HG03095 (cell line): Measurements from ENCODE around the gene MAGED2.
"Not testable (repeated sequence)": the region's sequence is repeated elsewhere in the genome, so short reads cannot be mapped to it uniquely, and the experiment has no call there.

ENCODE experiments used
- ATAC-seq: cut with Tn5 transposase; IDR thresholded peaks from one replicate; pipeline ENCODE4 v1.9.1; 2021; ENCODE audit warnings: moderate library complexity; ENCODE audit not compliant: unreplicated experiment

The MAGED2 gene

GRCh38 chrX:54818221-54818620, 10.7 kb downstream of the MAGED2 start:
- ATAC-seq = no peak

DNA sequence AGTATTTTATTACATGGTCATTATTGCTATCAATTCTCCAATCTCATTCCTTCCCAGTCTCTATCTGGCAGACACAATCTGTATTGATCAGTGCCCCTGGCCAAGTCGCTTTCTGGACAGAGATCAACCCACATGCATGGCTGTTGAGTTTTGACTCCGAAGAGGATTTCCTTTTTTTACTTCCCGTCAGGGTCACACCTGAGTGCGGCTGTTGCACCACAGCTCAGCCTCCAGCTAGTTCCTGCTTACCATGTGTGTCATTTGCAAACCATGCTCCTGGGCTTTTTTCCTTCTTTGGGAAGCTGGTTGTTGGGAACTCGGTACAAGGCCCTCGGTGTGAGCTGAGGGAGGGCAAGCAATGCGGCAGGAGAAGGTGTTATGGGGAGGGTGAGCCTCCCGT, 11.7 kb downstream of the MAGED2 start:
- ATAC-seq = no peak

- ATAC-seq = no peak
Observed at GRCh38 chrX:54820737-54821136, 13.2 kb downstream of the MAGED2 start.

DNA sequence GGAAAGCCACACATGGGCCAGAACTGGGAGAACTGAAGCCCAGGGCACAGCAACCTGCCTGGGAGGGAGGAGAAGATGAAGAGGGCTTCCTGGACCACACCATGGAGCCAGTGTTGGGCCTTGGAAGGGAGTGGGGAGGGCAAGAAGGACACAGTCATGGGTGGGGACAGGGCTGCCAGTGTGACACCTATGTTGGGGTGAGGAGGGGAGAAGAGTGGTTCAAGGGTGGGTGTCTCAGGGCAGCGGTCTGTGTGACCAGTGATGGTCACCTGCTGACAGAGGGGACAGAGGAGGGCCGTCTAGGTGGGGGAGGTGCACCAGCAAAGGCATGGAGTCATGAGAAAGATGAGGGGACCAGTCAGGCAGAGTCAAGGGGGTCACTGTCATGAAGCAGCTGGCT, 13.8 kb downstream of the MAGED2 start:
- ATAC-seq = no peak

DNA sequence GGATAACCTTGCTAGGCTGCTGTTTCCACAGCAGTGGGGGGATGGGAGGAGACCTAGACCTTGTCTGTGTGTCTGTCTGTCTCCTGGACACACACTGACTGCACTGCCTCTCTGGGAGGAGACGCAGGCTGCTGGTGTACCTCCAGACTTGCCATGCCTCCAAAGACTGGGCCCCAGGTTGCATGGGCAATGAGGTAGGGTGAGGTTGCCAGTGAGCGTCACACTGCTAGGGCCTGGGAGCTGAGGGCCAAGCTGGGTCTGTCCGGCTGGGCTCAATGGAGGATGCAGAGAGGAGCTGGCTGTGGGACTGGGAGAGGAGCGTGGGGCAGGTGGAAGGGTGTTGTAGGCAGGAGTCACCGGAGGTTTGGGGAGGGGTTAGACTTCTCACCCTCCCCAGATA, 16.6 kb downstream of the MAGED2 start:
- no peak for ATAC-seq

GRCh38 chrX:54824722-54825121, 17.2 kb downstream of the MAGED2 start:
- ATAC-seq = no peak

DNA sequence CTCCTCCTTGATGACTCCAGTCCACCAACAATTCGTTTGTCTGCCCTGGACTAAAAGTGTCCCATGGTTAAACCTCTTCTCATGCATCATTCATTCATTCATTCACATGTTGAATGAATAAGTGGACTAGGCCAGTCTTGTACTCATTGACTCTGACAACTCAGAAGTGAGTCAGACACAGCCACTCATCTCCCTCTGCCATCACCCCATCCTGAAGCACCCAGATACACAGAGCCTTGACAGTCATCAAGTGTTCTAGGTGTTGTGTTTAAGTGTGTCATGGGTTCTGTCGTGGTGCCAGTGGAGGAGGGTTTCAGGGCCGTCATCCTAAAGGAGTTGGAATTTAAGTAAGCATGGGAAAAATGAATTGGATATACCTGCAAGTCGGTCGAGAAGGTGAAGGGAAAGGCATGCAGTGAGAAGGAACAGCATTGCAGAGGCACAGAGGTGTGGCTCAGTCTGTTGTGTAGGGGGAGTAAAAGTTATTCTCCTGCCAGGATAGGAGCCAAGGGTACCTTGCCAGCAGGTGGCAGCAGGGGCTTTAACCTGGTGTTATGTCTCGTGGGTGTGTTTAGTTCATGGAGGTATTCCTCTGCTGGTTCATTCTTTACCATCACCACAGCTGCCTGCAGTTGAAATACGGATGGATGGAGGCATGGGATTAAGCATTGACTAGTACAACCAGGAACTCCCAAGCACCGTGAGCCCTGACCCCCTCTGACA, 18.3 kb downstream of the MAGED2 start:
- no peak for ATAC-seq

GRCh38 chrX:54826598-54826997, 19.1 kb downstream of the MAGED2 start:
- no peak for ATAC-seq

- ATAC-seq = no peak
Observed at GRCh38 chrX:54838583-54838982, 31.0 kb downstream of the MAGED2 start.

- ATAC-seq = not testable (repeated sequence)
Observed at GRCh38 chrX:54841184-54841874, 33.8 kb downstream of the MAGED2 start.

- no peak for ATAC-seq
Observed at GRCh38 chrX:54842607-54843006, 35.1 kb downstream of the MAGED2 start.

- no peak for ATAC-seq
Observed at GRCh38 chrX:54843050-54843449, 35.5 kb downstream of the MAGED2 start.

GRCh38 chrX:54847700-54848099, 40.2 kb downstream of the MAGED2 start:
- ATAC-seq = not testable (repeated sequence)

DNA sequence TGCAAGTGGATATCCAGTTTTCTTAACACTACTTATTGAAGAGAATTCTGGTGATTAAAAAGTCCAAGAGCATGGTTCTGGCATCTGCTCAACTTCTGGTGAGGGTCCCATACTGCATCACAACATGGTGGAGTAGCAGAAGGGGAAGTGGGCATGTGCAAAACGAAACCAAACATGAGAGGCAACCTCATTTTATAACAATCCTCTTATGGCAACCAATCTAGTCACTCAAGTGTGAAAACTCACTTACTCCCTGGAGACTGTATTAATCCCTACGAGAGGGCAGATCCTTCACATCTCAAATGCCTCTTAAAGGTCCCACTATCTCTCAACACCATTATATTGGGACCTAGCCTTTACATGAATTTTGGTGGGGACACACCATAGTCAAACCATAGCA, 57.7 kb downstream of the MAGED2 start:
- no peak for ATAC-seq
